Stimulated activated naive CD8-positive, alpha-beta T cell treated with anti-CD3 and anti-CD28 coated beads, Interleukin-15, Interleukin-2, amounts not matched to agents 100 ng/mL and 50 ng/mL, for 24 hours (primary cell): ENCODE results near the gene CILP2.

Source experiments
- H3K27ac Mint-ChIP-seq: one replicate; pipeline ENCODE4 v1.8.0; 2021; ENCODE audit warnings: mild to moderate bottlenecking, mixed read lengths
- H3K27me3 Mint-ChIP-seq: one replicate; pipeline ENCODE4 v1.8.0; 2021; ENCODE audit warnings: mixed read lengths
- H3K36me3 Mint-ChIP-seq: one replicate; pipeline ENCODE4 v1.8.0; 2021; ENCODE audit warnings: low read depth, mixed read lengths
- H3K4me1 Mint-ChIP-seq: one replicate; pipeline ENCODE4 v1.8.0; 2021; ENCODE audit warnings: low read depth, mixed read lengths
- H3K4me3 Mint-ChIP-seq: one replicate; pipeline ENCODE4 v1.8.0; 2021; ENCODE audit warnings: mild to moderate bottlenecking, mixed read lengths
- H3K9me3 Mint-ChIP-seq: one replicate; pipeline ENCODE4 v1.8.0; 2021; ENCODE audit warnings: mixed read lengths

Gene CILP2, protein sequence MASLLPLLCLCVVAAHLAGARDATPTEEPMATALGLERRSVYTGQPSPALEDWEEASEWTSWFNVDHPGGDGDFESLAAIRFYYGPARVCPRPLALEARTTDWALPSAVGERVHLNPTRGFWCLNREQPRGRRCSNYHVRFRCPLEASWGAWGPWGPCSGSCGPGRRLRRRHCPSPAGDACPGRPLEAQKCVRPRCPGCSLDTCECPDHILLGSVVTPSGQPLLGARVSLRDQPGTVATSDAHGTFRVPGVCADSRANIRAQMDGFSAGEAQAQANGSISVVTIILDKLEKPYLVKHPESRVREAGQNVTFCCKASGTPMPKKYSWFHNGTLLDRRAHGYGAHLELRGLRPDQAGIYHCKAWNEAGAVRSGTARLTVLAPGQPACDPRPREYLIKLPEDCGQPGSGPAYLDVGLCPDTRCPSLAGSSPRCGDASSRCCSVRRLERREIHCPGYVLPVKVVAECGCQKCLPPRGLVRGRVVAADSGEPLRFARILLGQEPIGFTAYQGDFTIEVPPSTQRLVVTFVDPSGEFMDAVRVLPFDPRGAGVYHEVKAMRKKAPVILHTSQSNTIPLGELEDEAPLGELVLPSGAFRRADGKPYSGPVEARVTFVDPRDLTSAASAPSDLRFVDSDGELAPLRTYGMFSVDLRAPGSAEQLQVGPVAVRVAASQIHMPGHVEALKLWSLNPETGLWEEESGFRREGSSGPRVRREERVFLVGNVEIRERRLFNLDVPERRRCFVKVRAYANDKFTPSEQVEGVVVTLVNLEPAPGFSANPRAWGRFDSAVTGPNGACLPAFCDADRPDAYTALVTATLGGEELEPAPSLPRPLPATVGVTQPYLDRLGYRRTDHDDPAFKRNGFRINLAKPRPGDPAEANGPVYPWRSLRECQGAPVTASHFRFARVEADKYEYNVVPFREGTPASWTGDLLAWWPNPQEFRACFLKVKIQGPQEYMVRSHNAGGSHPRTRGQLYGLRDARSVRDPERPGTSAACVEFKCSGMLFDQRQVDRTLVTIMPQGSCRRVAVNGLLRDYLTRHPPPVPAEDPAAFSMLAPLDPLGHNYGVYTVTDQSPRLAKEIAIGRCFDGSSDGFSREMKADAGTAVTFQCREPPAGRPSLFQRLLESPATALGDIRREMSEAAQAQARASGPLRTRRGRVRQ

DNA sequence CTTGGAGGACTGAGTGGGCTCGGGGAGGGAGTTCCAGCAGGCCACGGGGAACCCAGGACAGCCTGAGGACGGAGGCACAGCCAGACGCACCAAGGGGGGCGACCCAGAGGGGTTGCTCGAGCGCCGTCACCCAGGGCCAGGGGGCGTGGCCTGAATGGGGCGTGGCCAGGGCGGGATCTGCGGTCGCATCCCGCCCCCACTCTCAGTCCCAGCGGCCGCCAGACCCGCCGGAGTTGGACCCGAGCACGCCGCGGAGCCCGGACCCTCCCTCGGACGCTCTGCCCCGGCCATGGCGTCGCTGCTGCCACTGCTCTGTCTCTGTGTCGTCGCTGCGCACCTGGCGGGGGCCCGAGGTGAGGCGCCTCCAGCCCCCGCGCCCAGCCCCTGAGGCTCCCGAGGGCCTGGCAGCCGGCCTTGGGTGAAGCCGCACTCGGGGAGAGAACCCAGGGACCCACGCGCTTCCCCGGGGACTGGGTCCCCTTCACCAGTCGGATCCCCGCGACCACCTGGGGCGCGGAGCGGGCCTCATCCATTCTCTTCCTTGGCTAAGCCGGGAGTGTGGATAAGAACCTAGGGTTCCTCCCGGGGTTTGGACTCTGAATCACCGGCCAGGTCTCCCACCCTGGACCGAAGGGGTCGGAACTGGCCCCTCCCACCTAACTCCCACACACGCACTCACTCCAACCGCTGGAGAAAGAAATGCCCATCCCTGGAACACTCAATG is at the start of gene CILP2:
Gene CILP2, plus strand, starts transcription at position 205 of the 724 bp plus-strand sequence. Its CDS starts 85 bp downstream, at position 290.
- H3K4me1 Mint-ChIP-seq: peaks cover 28% of the 10 kb centered on the region

DNA sequence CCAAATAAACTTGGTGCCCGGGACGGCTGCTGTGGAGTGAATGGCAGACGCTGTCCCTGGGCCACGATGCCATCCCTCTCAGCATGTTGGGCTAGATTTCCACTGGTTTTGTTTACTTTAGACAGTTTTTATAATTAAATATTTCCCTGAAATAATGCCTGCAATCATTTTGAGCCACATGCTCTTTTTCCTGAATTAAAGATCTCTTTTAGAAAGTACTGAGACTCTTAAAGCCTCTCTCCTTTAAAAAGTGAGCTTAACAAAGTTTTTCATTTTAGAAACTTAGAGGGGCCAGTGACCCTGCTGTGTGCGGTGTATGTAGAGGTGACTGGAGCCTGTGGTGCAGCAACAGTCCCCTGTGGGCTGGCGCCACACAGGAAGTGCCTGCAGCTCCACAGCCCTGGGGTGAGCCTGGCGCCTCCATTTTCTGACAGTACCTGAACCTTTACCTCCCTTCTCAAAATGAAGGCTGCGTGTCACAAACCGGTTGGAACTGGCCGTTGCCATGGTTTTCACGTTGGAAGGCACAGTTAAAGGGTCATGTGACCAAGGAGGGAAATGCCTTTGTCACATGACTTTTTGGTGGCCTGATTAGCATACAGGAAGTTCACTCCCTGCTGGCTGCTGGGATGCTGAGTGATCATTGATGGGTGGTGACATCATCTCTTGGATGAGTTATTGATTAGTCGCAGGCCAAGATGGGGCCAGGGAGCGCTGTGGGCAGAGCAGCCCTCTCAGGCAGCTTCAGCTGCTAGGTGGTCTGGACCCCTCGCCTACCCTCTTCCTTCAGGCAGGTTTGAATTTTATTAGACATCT is 49.0 kb upstream of the CILP2 start:
- H3K9me3 Mint-ChIP-seq: no peaks in the 10 kb centered on the region
- H3K4me3 Mint-ChIP-seq: peak overlapping the region; percentile 55
- peaks cover 28% of the 10 kb centered on the region for H3K36me3 Mint-ChIP-seq
- peaks cover 63% of the 10 kb centered on the region for H3K4me1 Mint-ChIP-seq
- no peaks in the 10 kb centered on the region for H3K27me3 Mint-ChIP-seq
- peak overlapping the region; percentile 90 for H3K27ac Mint-ChIP-seq

More for the DNA sequence above, at the start of gene CILP2:
- peaks cover 13% of the 10 kb centered on the region for H3K27me3 Mint-ChIP-seq
- peak within 1 kb of the TSS; percentile 39 for H3K4me3 Mint-ChIP-seq
- H3K27ac Mint-ChIP-seq: no peak within 1 kb of the TSS
- H3K9me3 Mint-ChIP-seq: no peaks in the 10 kb centered on the region
- H3K36me3 Mint-ChIP-seq: no peaks in the 10 kb centered on the region

DNA sequence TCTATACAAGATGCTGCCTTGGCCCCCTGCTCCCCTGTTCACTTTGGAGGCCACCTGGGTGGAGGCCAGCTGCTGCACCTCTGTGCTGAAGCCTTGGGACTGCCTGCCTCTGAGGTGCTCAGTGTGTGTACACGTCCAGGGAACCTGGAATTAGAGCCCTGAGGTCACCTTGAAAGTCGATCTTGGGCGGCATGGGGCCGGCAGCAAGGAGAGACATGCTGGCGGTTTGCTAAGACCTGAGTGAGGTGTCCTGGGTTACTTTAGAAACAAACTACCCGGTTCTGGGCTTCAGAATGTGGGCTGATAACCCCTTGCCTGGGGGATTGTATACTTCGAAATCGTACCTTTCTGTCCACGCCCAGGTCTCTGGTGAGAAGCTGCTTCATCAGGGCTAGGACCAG is 48.3 kb upstream of the CILP2 start:
- peak overlapping the region; percentile 90 for H3K27ac Mint-ChIP-seq
- no peak overlapping the region for H3K4me3 Mint-ChIP-seq
- H3K4me1 Mint-ChIP-seq: peaks cover 58% of the 10 kb centered on the region
- no peaks in the 10 kb centered on the region for H3K9me3 Mint-ChIP-seq
- no peaks in the 10 kb centered on the region for H3K27me3 Mint-ChIP-seq
- peaks cover 30% of the 10 kb centered on the region for H3K36me3 Mint-ChIP-seq

DNA sequence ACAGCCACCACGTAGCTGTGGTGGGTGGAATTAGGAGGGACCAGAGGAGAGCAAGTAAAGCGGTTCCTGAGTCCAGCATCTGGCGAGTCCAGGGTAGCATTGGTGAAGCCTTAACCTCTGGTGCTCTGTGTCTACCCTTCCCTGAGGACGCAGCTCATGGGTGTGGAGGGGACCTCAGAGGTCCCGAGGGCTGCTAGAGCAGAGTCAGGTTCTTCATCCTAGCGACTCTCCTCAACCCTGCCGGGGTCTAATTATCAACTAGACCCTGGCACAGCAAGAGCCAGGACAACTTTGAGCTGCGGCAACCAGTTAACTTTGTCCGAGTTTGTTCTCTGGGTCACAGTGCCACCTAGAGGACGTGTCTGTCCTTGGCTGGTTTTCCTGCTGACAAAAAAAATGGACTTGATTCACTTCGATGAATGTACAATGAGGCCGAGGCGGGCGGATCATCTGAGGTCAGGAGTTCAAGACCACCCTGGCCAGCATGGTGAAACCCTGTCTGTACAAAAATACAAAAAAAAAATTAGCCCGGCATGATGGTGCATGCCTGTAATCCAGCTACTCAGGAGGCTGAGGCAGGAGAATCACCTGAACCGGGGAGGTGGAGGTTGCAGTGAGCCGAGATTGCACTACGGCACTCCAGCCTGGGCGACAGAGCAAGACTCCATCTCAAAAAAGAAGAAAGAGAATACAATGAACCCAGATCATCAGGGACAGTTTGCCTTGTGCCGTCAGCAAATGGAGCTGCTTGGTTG is 47.7 kb upstream of the CILP2 start:
- peaks cover 53% of the 10 kb centered on the region for H3K4me1 Mint-ChIP-seq
- H3K36me3 Mint-ChIP-seq: peaks cover 33% of the 10 kb centered on the region
- no peak overlapping the region for H3K4me3 Mint-ChIP-seq
- no peaks in the 10 kb centered on the region for H3K9me3 Mint-ChIP-seq
- H3K27me3 Mint-ChIP-seq: no peaks in the 10 kb centered on the region
- peak overlapping the region; percentile 90 for H3K27ac Mint-ChIP-seq

DNA sequence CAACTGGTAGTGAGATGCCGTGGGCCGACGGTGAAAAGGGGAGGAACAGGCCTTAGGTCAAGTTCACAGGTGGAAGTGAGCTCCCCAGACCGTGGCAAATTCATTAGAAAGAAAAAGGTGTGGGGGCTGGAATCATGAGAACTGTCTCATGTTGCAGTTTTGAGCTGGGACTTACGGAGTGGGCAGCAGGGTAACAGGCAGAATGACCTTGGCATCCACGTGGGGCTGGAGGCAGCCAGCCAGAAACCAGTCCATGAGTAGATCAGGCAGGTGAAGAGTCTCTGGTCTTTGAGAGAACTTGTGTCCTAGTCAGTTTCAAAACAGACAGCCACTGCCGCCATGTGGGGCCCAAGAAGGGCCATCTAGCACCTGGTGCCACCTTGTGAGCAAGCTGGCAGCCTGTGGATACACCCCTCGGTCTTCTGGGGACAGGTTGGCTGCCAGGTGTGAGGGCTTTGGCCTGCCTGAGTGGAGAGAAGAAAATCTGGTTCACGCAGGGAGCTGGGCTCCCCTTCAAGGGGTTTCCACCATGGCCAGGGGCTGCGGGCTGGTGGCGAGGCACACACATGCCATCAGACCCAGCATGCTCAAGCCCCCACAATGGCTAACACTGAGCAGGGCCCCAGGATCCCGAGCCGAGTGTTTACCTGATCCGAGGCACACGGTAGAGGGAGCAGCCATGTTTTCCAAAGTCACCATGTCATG is 46.6 kb upstream of the CILP2 start:
- Mint-ChIP-seq H3K9me3 (no peaks in the 10 kb centered on the region), H3K27ac (no peak overlapping the region), H3K27me3 (no peaks in the 10 kb centered on the region), H3K4me3 (no peak overlapping the region), H3K4me1 (peaks cover 42% of the 10 kb centered on the region), H3K36me3 (peaks cover 42% of the 10 kb centered on the region)

DNA sequence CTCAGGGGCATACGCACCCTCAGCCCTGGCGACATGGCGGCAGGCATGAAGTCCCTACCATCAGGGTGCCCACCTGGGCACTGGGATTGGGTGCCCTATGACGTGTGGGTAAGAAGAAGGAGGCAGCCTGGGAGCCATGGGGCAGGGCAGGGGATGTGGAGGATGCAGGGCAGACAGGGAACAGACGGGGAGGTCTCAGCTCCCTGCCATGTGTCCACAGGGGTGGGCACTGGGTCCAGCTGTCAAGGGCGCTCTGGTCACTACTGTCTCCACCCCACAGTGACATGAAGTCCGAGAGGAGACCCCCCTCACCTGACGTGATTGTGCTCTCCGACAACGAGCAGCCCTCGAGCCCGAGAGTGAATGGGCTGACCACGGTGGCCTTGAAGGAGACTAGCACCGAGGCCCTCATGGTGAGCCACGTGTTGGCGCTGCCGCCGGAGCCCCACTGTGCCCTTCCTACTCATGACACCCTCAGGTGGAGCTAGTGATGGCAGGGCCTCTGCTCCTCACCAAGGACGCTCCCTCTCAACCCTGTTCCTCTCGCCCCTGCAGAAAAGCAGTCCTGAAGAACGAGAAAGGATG is 45.9 kb upstream of the CILP2 start:
- Mint-ChIP-seq H3K9me3 (no peaks in the 10 kb centered on the region), H3K27me3 (no peaks in the 10 kb centered on the region), H3K27ac (peak overlapping the region; percentile 32), H3K36me3 (peaks cover 46% of the 10 kb centered on the region), H3K4me1 (peaks cover 36% of the 10 kb centered on the region), H3K4me3 (no peak overlapping the region)

DNA sequence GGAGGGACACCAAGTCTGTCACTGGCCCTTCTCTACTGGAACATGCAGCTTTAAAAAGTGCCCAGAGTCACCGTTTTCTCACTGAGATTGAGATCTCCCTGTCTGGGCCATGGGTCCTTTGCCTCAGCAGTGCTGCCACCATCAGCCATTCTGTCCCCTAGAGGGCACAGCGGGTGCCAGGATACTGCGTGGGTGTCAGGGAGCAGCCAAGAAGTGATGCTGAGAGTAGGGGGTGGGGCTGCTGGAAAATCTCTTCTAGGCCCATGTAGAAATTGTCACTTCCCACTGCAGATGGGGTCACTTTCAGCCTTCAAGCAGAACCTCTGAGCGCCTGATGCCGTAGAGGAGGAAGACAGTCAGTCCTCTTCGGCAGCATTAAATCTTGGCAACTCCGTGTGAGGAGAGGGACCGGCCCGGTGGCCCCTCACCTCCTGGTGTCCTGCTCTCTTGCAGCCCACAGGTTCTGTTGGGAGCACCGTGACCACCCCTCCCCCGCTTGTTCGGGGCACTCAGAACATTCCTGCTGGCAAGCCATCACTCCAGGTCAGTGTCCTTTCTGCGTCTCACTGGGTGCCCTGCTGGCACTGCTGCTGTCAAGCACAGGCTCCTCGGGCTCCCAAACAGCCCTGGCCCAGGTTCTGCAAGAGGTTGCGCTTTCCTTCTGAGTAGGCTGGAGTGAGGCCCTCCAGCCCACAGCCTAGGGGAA is 44.1 kb upstream of the CILP2 start:
- H3K4me1 Mint-ChIP-seq: peaks cover 17% of the 10 kb centered on the region
- H3K4me3 Mint-ChIP-seq: no peak overlapping the region
- H3K27me3 Mint-ChIP-seq: no peaks in the 10 kb centered on the region
- H3K27ac Mint-ChIP-seq: peak overlapping the region; percentile 31
- H3K9me3 Mint-ChIP-seq: no peaks in the 10 kb centered on the region
- peaks cover 50% of the 10 kb centered on the region for H3K36me3 Mint-ChIP-seq

DNA sequence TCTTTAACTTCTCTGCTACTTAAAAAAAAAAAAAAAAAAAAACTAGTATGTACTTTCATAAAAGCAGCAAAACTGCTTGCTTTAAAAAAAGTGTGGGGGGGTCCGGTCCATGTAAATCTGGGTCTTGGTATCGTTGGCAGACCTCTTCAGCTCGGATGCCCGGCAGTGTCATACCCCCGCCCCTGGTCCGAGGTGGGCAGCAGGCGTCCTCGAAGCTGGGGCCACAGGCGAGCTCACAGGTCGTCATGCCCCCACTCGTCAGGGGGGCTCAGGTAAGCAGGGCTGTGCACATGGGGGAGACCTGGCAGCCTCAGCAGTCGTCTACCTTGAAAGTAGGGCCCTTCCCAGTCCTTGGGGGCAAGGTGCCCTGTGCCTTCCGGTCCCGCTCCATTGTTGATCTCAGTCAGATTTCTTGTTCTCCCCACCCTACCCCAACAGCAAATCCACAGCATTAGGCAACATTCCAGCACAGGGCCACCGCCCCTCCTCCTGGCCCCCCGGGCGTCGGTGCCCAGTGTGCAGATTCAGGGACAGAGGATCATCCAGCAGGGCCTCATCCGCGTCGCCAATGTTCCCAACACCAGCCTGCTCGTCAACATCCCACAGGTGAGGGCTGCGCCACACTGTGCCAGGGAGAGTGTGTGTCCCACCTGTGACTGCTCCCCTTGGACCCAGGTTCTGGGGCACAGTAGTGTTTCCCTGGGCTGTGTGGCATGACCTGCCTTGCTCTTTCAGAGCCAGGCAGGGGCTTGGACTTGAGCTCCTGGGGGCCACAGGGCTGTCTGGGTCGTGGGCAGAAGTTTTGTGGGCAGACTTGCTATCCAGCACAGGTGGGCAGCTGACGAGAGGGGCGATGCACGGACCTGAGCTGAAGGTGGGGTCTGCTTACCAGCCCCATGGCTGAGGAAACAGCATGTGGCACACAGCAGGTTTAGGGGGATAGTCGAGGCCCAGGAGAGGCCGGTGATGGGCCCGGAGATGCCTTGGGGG is 42.2 kb upstream of the CILP2 start:
- Mint-ChIP-seq H3K27me3 (no peaks in the 10 kb centered on the region), H3K4me1 (no peaks in the 10 kb centered on the region), H3K9me3 (no peaks in the 10 kb centered on the region), H3K4me3 (no peak overlapping the region), H3K27ac (no peak overlapping the region), H3K36me3 (peaks cover 42% of the 10 kb centered on the region)

DNA sequence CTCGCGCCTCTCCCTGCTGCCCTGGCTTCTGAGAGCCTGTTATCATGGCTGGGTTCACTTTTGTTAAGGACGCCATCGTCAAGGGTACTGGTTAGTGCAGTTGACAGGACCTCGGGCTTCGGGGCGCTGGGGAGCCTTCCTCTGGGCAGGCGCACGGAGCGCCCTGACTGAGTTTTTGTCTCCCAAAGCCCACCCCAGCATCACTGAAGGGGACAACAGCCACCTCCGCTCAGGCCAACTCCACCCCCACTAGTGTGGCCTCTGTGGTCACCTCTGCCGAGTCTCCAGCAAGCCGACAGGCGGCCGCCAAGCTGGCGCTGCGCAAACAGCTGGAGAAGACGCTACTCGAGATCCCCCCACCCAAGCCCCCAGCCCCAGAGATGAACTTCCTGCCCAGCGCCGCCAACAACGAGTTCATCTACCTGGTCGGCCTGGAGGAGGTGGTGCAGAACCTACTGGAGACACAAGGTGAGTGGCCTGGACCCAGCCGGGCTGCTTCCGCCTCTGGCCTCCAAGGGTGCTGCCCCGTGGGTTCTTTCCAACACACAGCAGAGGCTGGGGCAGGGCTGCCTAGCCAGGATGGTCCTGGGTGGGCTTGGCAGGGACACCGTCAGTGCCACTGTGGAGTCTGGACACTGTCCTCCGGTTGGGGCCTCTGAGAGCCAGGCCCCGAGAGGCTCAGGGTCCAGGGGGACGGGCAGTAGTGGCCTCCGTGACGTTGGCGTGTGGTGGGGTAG is 39.6 kb upstream of the CILP2 start:
- Mint-ChIP-seq H3K36me3 (peaks cover 45% of the 10 kb centered on the region), H3K27ac (peak overlapping the region; percentile 63), H3K4me1 (no peaks in the 10 kb centered on the region)

DNA sequence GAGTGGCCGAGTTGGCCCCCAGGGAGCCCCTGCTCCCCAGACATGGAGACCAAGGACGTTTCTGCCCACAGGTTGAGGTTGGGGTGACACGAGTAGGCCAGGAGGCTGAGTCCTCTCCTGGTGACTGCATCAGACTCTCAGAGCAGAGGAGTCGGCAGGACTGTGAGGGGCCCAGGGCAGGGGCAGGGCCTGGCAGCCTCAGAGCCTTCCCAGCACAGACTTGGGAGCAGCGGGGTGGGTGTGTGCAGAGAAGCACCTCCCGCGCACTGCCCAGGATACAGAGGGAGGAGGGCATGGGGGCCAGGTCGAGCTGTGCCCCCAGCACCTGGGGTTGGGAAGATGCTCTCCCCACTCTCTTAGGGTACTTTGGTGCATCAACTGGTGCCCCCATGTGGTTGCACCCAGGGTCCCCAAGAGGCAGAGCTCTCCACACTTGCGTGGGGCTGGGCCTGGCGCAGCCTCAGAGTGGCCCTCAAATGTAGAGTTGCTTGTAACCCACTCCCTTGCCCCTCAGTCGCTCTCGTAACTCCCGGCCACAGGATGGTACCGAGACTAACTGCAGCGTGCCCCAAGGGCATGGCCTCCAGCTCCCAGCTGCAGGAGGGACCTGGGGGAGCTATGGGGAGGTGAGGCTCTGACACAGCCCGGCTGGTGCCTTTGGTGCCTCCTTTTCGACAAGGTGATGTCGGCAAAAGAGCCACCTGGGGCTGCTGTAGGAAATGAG is 38.6 kb upstream of the CILP2 start:
- Mint-ChIP-seq H3K36me3 (peaks cover 46% of the 10 kb centered on the region), H3K4me1 (no peaks in the 10 kb centered on the region), H3K27ac (no peak overlapping the region), H3K27me3 (no peaks in the 10 kb centered on the region), H3K4me3 (no peak overlapping the region), H3K9me3 (no peaks in the 10 kb centered on the region)

More for the DNA sequence above, 39.6 kb upstream of the CILP2 start:
- Mint-ChIP-seq H3K27me3 (no peaks in the 10 kb centered on the region), H3K4me3 (no peak overlapping the region), H3K9me3 (no peaks in the 10 kb centered on the region)
